Left lung (tissue), 10 donors: ENCODE results near the gene ARMH3. TPM values are rescaled to one million over a fixed set of nuclear protein-coding genes. Genes with fewer than 3 reads are reported as not detected.
A peak's percentile ranks its signal among the peaks of the same experiment; 100 is the strongest.

Experiments
- ATAC-seq: fragments of 200-7000 bp; cut with Tn5 transposase; one replicate; pipeline ENCODE4 v1.9.1; 2020; ENCODE audit warnings: moderate library complexity
- DNase-seq, 4 donors: peaks; one replicate each; pipeline ENCODE4 v3.0.0-alpha.2; 2013 to 2020
- H3K27ac ChIP-seq, 2 donors: fragments of 200-600 bp; sonication (generic) in 1 of 2; one replicate each; pipeline versions ENCODE4 v1.5.0 to v1.8.0; 2020 to 2021
- H3K27me3 ChIP-seq, 2 donors: fragments of 200-600 bp; sonication (generic) in 1 of 2; one replicate each; pipeline versions ENCODE4 v1.5.0 to v1.8.0; 2020 to 2021
- H3K36me3 ChIP-seq, 2 donors: fragments of 200-600 bp; sonication (generic) in 1 of 2; one replicate each; pipeline versions ENCODE4 v1.5.0 to v1.8.0; 2020 to 2021
- H3K4me1 ChIP-seq, 2 donors: fragments of 200-600 bp; one replicate each; pipeline ENCODE4 v1.8.0; 2021
- H3K4me3 ChIP-seq, 2 donors: fragments of 200-600 bp; sonication (generic) in 1 of 2; one replicate each; pipeline versions ENCODE4 v1.5.0 to v1.8.0; 2020 to 2021; ENCODE audit warnings: mild to moderate bottlenecking in 1 of 2
- H3K9me3 ChIP-seq, 2 donors: fragments of 200-600 bp; sonication (generic) in 1 of 2; one replicate each; pipeline versions ENCODE4 v1.5.0 to v1.8.0; 2020 to 2021
- intact Hi-C, 2 donors: fragments of 100-400 bp; cut with DNase I; formaldehyde crosslinking; loops; one replicate each; pipeline versions ENCODE4 v1.11.2 to v1.14.2; 2022
- polyA plus RNA-seq, 6 donors: library from polyadenylated mRNA; unstranded; fragments of 120-200 nt; gene quantifications; one replicate each; pipeline ENCODE4 v1.2.1, GENCODE V29; 2013; ENCODE audit not compliant: insufficient read length in 6 of 6
- total RNA-seq, 2 donors: library from RNA; stranded (reverse); fragmentation: NEBNext Ultra II Directional; extraction: Animal tissue kit (Norgen Biotek cat#: 25700); gene quantifications; one replicate each; pipeline ENCODE4 v1.2.1, GENCODE V29; 2021
- TF ChIP-seq, protein P1 (sequence below), 2 donors: fragments of 200-600 bp; sonication (generic) in 1 of 2; IDR thresholded peaks; one replicate each; pipeline versions ENCODE4 v1.5.0 to v1.8.0; 2021; ENCODE audit warnings: antibody characterized with exemption in 2 of 2
- donor health status: DM: no; HTN: yes; CAD: no.
- donor health status: DM: no; HTN: no; CAD: no.

The ARMH3 gene
- total and polyA plus RNA-seq, 8 donors: 19.4 to 26.2 (median 23.4) TPM

GRCh38 chr10:101889256-101890210 is 166.4 kb downstream of the ARMH3 start:
- Histone ChIP-seq H3K27ac (no peak overlapping the region), H3K9me3 (no peaks in the 10 kb centered on the region), H3K36me3 (peaks cover 0 to 7% of the 10 kb centered on the region in 2 donors), H3K4me1 (no peaks in the 10 kb centered on the region), H3K27me3 (no peaks in the 10 kb centered on the region), H3K4me3 (no peak overlapping the region)
- intact Hi-C loops: loop anchor here in 1 of 2 donors (5.0 kb wide), 1 partner anchor 123 kb away; no protein-coding TSS in a partner anchor
- DNase-seq (peak in 3 of 4 donors; percentile 31 to 66 (median 65)), ATAC-seq (peak; percentile 82)
- TF ChIP-seq, protein P1, sequence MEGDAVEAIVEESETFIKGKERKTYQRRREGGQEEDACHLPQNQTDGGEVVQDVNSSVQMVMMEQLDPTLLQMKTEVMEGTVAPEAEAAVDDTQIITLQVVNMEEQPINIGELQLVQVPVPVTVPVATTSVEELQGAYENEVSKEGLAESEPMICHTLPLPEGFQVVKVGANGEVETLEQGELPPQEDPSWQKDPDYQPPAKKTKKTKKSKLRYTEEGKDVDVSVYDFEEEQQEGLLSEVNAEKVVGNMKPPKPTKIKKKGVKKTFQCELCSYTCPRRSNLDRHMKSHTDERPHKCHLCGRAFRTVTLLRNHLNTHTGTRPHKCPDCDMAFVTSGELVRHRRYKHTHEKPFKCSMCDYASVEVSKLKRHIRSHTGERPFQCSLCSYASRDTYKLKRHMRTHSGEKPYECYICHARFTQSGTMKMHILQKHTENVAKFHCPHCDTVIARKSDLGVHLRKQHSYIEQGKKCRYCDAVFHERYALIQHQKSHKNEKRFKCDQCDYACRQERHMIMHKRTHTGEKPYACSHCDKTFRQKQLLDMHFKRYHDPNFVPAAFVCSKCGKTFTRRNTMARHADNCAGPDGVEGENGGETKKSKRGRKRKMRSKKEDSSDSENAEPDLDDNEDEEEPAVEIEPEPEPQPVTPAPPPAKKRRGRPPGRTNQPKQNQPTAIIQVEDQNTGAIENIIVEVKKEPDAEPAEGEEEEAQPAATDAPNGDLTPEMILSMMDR (IDR thresholded peaks at IDR 0.05): peak; percentile 68 to 71

DNA sequence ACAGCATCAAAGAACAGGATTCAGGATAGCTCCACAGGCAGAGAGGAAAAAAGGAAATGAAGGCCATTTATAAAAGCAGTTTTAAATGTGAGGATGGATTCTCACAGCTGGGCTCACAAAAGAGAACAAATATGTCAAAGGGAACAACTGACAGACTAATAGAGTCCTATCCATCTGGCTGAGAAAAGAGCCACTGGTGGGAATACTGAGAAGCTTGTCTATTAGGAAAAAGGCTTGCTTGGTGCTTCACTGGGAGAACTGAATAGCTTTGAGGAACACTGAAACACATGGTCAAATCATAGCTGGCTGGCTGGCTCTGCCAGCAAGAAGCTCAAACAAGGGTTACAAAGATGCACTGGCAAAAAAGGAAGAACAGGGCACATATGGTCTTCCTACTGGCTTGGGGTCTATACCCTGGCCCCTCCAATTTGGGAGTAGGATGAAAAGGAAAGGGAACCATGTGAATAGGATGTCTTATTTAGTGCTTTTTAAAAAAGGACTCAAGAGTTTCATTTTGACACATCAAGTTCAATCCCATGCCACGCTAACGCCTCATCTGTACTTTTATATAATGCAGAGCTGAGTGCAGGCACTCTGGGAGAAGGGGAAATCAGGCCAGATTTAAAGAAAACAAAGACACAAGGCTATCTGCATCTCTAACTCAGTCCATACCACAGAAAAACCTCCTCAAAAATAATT is 167.6 kb downstream of the ARMH3 start:
- Histone ChIP-seq H3K36me3 (peaks cover 0 to 7% of the 10 kb centered on the region in 2 donors), H3K4me1 (no peaks in the 10 kb centered on the region), H3K27me3 (no peaks in the 10 kb centered on the region), H3K9me3 (no peaks in the 10 kb centered on the region), H3K27ac (no peak overlapping the region), H3K4me3 (no peak overlapping the region)
- intact Hi-C loops: no loop called here
- TF ChIP-seq, protein P1 (IDR thresholded peaks at IDR 0.05): no peak
- ATAC-seq (no peak), DNase-seq (no peak)

- H3K27ac ChIP-seq: no peak overlapping the region
- peaks cover 0 to 7% of the 10 kb centered on the region in 2 donors for H3K36me3 ChIP-seq
- no peaks in the 10 kb centered on the region for H3K9me3 ChIP-seq
- TF ChIP-seq, protein P1 (IDR thresholded peaks at IDR 0.05): no peak
- DNase-seq (no peak), ATAC-seq (no peak)
- no peaks in the 10 kb centered on the region for H3K4me1 ChIP-seq
- no peaks in the 10 kb centered on the region for H3K27me3 ChIP-seq
- intact Hi-C loops: no loop called here
- H3K4me3 ChIP-seq: no peak overlapping the region
These were observed 168.2 kb downstream of the ARMH3 start for GRCh38 chr10:101887775-101888174.

GRCh38 chr10:101886521-101887312 is 169.3 kb downstream of the ARMH3 start:
- Histone ChIP-seq H3K27me3 (no peaks in the 10 kb centered on the region), H3K4me1 (no peaks in the 10 kb centered on the region), H3K36me3 (peaks cover 0 to 7% of the 10 kb centered on the region in 2 donors), H3K27ac (no peak overlapping the region), H3K9me3 (no peaks in the 10 kb centered on the region), H3K4me3 (no peak overlapping the region)
- intact Hi-C loops: no loop called here
- ATAC-seq (peak; percentile 63), DNase-seq (no peak)
- TF ChIP-seq, protein P1 (IDR thresholded peaks at IDR 0.05): no peak
